ENCODE results near the gene ALOX15B. TPM values are rescaled to one million over a fixed set of nuclear protein-coding genes. Genes with fewer than 3 reads are reported as not detected.

The ALOX15B gene
- total and polyA plus RNA-seq, 2 experiments from 2014 or later = not detected

- in situ Hi-C loops (cut with MboI) = no loop called here
- H3K9me3 ChIP-seq (ENCODE audit: low read depth) = no peaks in the 10 kb centered on the region
- DNase-seq = no peak
- peaks cover 10% of the 10 kb centered on the region for H3K27me3 ChIP-seq (replicated peaks; ENCODE audit: insufficient read depth)
- TF ChIP-seq EZH2phosphoT487 (IDR thresholded peaks at IDR 0.05; ENCODE audit: insufficient read depth, low read depth) (no peak), EZH2 (IDR thresholded peaks at IDR 0.05; ENCODE audit: insufficient read depth, poor library complexity, severe bottlenecking) (no peak)
- no peaks in the 10 kb centered on the region for H3K36me3 ChIP-seq (ENCODE audit: low read depth)
- no peaks in the 10 kb centered on the region for H3K9me2 ChIP-seq (ENCODE audit: insufficient read depth)
- H3K27ac ChIP-seq = no peak overlapping the region
- no peak overlapping the region for H2AFZ ChIP-seq
- WGBS, 2 experiments (ENCODE audit: low coverage in 1 of 2, low lambda C conversion rate in 2 of 2, missing lambda C conversion rate in 2 of 2) = 50 to 51% methylated on average over 19 to 24 of the region's 24 CpGs
- no peak overlapping the region for H3K4me2 ChIP-seq (ENCODE audit: unreplicated experiment)
- H3K4me1 ChIP-seq (ENCODE audit: insufficient read depth) = no peaks in the 10 kb centered on the region
- H3K9ac ChIP-seq = no peak overlapping the region
- H3K4me3 ChIP-seq = no peak overlapping the region
- no peaks in the 10 kb centered on the region for H3F3A ChIP-seq (ENCODE audit: insufficient read depth)
- no peaks in the 10 kb centered on the region for H4K20me1 ChIP-seq (ENCODE audit: insufficient read depth)
- H3K79me2 ChIP-seq (ENCODE audit: insufficient read depth) = no peaks in the 10 kb centered on the region
Observed at GRCh38 chr17:8046929-8047768, 8.3 kb downstream of the ALOX15B start.

GRCh38 chr17:8047769-8048110 is 8.9 kb downstream of the ALOX15B start:
- in situ Hi-C loops (cut with MboI) = no loop called here
- WGBS, 2 experiments (ENCODE audit: low coverage in 1 of 2, low lambda C conversion rate in 2 of 2, missing lambda C conversion rate in 2 of 2) = 83 to 92% methylated on average over 4 of the region's 4 CpGs
- H3K4me1 ChIP-seq (ENCODE audit: insufficient read depth) = no peaks in the 10 kb centered on the region
- no peak overlapping the region for H3K27ac ChIP-seq
- no peaks in the 10 kb centered on the region for H3K9me3 ChIP-seq (ENCODE audit: low read depth)
- peaks cover 10% of the 10 kb centered on the region for H3K27me3 ChIP-seq (replicated peaks; ENCODE audit: insufficient read depth)
- H4K20me1 ChIP-seq (ENCODE audit: insufficient read depth) = no peaks in the 10 kb centered on the region
- no peaks in the 10 kb centered on the region for H3K9me2 ChIP-seq (ENCODE audit: insufficient read depth)
- no peak overlapping the region for H2AFZ ChIP-seq
- no peak overlapping the region for H3K4me3 ChIP-seq
- H3K79me2 ChIP-seq (ENCODE audit: insufficient read depth) = no peaks in the 10 kb centered on the region
- H3K9ac ChIP-seq = no peak overlapping the region
- no peak overlapping the region for H3K4me2 ChIP-seq (ENCODE audit: unreplicated experiment)
- H3F3A ChIP-seq (ENCODE audit: insufficient read depth) = no peaks in the 10 kb centered on the region
- no peak for DNase-seq
- no peaks in the 10 kb centered on the region for H3K36me3 ChIP-seq (ENCODE audit: low read depth)
- TF ChIP-seq EZH2phosphoT487 (IDR thresholded peaks at IDR 0.05; ENCODE audit: insufficient read depth, low read depth) (no peak), EZH2 (IDR thresholded peaks at IDR 0.05; ENCODE audit: insufficient read depth, poor library complexity, severe bottlenecking) (no peak)

- TF ChIP-seq EZH2 (IDR thresholded peaks at IDR 0.05; ENCODE audit: insufficient read depth, poor library complexity, severe bottlenecking) = no peak
- TF ChIP-seq EZH2phosphoT487 (IDR thresholded peaks at IDR 0.05; ENCODE audit: insufficient read depth, low read depth) = no peak
- Histone ChIP-seq H3K36me3 (ENCODE audit: low read depth) (no peaks in the 10 kb centered on the region), H2AFZ (no peak overlapping the region), H4K20me1 (ENCODE audit: insufficient read depth) (no peaks in the 10 kb centered on the region), H3K4me2 (ENCODE audit: unreplicated experiment) (no peak overlapping the region), H3K27me3 (replicated peaks; ENCODE audit: insufficient read depth) (peaks cover 10% of the 10 kb centered on the region), H3K79me2 (ENCODE audit: insufficient read depth) (no peaks in the 10 kb centered on the region), H3K4me3 (no peak overlapping the region), H3K9ac (no peak overlapping the region), H3F3A (ENCODE audit: insufficient read depth) (no peaks in the 10 kb centered on the region), H3K9me2 (ENCODE audit: insufficient read depth) (no peaks in the 10 kb centered on the region), H3K27ac (no peak overlapping the region), H3K9me3 (ENCODE audit: low read depth) (no peaks in the 10 kb centered on the region), H3K4me1 (ENCODE audit: insufficient read depth) (no peaks in the 10 kb centered on the region)
- 80 to 81% methylated on average over 12 of the region's 12 CpGs for WGBS, 2 experiments (ENCODE audit: low coverage in 1 of 2, low lambda C conversion rate in 2 of 2, missing lambda C conversion rate in 2 of 2)
- DNase-seq = no peak
- in situ Hi-C loops (cut with MboI) = no loop called here
Observed at GRCh38 chr17:8048236-8048635, 9.4 kb downstream of the ALOX15B start.

- Histone ChIP-seq H2AFZ (no peak overlapping the region), H3K4me2 (ENCODE audit: unreplicated experiment) (no peak overlapping the region), H3K27me3 (replicated peaks; ENCODE audit: insufficient read depth) (peaks cover 10% of the 10 kb centered on the region), H3K9ac (no peak overlapping the region), H3F3A (ENCODE audit: insufficient read depth) (no peaks in the 10 kb centered on the region), H3K4me1 (ENCODE audit: insufficient read depth) (no peaks in the 10 kb centered on the region), H3K4me3 (no peak overlapping the region), H4K20me1 (ENCODE audit: insufficient read depth) (no peaks in the 10 kb centered on the region), H3K36me3 (ENCODE audit: low read depth) (no peaks in the 10 kb centered on the region), H3K79me2 (ENCODE audit: insufficient read depth) (no peaks in the 10 kb centered on the region), H3K9me2 (ENCODE audit: insufficient read depth) (no peaks in the 10 kb centered on the region), H3K9me3 (ENCODE audit: low read depth) (no peaks in the 10 kb centered on the region), H3K27ac (no peak overlapping the region)
- 79 to 89% methylated on average over 8 of the region's 8 CpGs for WGBS, 2 experiments (ENCODE audit: low coverage in 1 of 2, low lambda C conversion rate in 2 of 2, missing lambda C conversion rate in 2 of 2)
- in situ Hi-C loops (cut with MboI) = no loop called here
- DNase-seq = no peak
- TF ChIP-seq EZH2 (IDR thresholded peaks at IDR 0.05; ENCODE audit: insufficient read depth, poor library complexity, severe bottlenecking) = no peak
- TF ChIP-seq EZH2phosphoT487 (IDR thresholded peaks at IDR 0.05; ENCODE audit: insufficient read depth, low read depth) = no peak
Observed at GRCh38 chr17:8048736-8049135, 9.9 kb downstream of the ALOX15B start.
